CD4-positive, alpha-beta T cell treated with Interleukin-4 for 1 hour (primary cell): Measurements from ENCODE around the gene LHCGR.

Experiments used
- DNase-seq, 2 donors: peaks; one replicate each; pipeline ENCODE4 v3.0.0-alpha.2; 2020 to 2022

The LHCGR gene

GRCh38 chr2:48755473-48755872, at the start of gene LHCGR:
Gene LHCGR, minus strand, starts transcription at chr2:48755724. Its CDS starts 53 bp downstream, at chr2:48755671.
- no peak for DNase-seq

GRCh38 chr2:48799601-48800000, 44.1 kb upstream of the LHCGR start:
- DNase-seq, result no peak

- no peak for DNase-seq
Measured at GRCh38 chr2:48795065-48795464, 39.5 kb upstream of the LHCGR start.

- DNase-seq, result no peak
Measured at GRCh38 chr2:48793671-48794070, 38.1 kb upstream of the LHCGR start.

GRCh38 chr2:48792030-48792429, 36.5 kb upstream of the LHCGR start:
- DNase-seq, result no peak

- DNase-seq, result no peak
Measured at GRCh38 chr2:48790407-48791170, 35.1 kb upstream of the LHCGR start.

- DNase-seq, result no peak
Measured at GRCh38 chr2:48787580-48787979, 32.1 kb upstream of the LHCGR start.

GRCh38 chr2:48781366-48781765, 25.8 kb upstream of the LHCGR start:
- DNase-seq, result no peak

GRCh38 chr2:48779019-48779716, 23.6 kb upstream of the LHCGR start:
- no peak for DNase-seq

- DNase-seq, result no peak
Measured at GRCh38 chr2:48774251-48774650, 18.7 kb upstream of the LHCGR start.

GRCh38 chr2:48771241-48772014, 15.9 kb upstream of the LHCGR start:
- no peak for DNase-seq

- DNase-seq, result no peak
Measured at GRCh38 chr2:48770181-48770580, 14.7 kb upstream of the LHCGR start.

GRCh38 chr2:48768669-48769068, 13.1 kb upstream of the LHCGR start:
- DNase-seq, result no peak

- no peak for DNase-seq
Measured at GRCh38 chr2:48767330-48767729, 11.8 kb upstream of the LHCGR start.

- DNase-seq, result no peak
Measured at GRCh38 chr2:48760826-48761225, 5.3 kb upstream of the LHCGR start.

GRCh38 chr2:48759682-48760081, 4.2 kb upstream of the LHCGR start:
- no peak for DNase-seq

- no peak for DNase-seq
Measured at GRCh38 chr2:48756289-48756688, 765 bp upstream of the LHCGR start.

- no peak for DNase-seq
Measured at GRCh38 chr2:48754874-48755273, 650 bp downstream of the LHCGR start.

- DNase-seq, result no peak
Measured at GRCh38 chr2:48753228-48753627, 2.3 kb downstream of the LHCGR start.

- no peak for DNase-seq
Measured at GRCh38 chr2:48750128-48750739, 5.3 kb downstream of the LHCGR start.

GRCh38 chr2:48749291-48750127, 6.0 kb downstream of the LHCGR start:
- DNase-seq, result no peak

GRCh38 chr2:48747319-48747718, 8.2 kb downstream of the LHCGR start:
- DNase-seq, result no peak
